ENCODE data around the gene NUTM1. TPM values are rescaled to one million over a fixed set of nuclear protein-coding genes. Genes with fewer than 3 reads are reported as not detected.

The NUTM1 gene, protein sequence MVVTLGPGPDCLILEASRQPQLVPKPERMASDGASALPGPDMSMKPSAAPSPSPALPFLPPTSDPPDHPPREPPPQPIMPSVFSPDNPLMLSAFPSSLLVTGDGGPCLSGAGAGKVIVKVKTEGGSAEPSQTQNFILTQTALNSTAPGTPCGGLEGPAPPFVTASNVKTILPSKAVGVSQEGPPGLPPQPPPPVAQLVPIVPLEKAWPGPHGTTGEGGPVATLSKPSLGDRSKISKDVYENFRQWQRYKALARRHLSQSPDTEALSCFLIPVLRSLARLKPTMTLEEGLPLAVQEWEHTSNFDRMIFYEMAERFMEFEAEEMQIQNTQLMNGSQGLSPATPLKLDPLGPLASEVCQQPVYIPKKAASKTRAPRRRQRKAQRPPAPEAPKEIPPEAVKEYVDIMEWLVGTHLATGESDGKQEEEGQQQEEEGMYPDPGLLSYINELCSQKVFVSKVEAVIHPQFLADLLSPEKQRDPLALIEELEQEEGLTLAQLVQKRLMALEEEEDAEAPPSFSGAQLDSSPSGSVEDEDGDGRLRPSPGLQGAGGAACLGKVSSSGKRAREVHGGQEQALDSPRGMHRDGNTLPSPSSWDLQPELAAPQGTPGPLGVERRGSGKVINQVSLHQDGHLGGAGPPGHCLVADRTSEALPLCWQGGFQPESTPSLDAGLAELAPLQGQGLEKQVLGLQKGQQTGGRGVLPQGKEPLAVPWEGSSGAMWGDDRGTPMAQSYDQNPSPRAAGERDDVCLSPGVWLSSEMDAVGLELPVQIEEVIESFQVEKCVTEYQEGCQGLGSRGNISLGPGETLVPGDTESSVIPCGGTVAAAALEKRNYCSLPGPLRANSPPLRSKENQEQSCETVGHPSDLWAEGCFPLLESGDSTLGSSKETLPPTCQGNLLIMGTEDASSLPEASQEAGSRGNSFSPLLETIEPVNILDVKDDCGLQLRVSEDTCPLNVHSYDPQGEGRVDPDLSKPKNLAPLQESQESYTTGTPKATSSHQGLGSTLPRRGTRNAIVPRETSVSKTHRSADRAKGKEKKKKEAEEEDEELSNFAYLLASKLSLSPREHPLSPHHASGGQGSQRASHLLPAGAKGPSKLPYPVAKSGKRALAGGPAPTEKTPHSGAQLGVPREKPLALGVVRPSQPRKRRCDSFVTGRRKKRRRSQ
- not detected for total RNA-seq
- polyA plus RNA-seq: under 1 TPM in 1 of 3 donors, not detected in 2; 0.01 TPM
- long read RNA-seq, donor 1: 0 reads
- long read RNA-seq, donor 2: 0 reads

DNA sequence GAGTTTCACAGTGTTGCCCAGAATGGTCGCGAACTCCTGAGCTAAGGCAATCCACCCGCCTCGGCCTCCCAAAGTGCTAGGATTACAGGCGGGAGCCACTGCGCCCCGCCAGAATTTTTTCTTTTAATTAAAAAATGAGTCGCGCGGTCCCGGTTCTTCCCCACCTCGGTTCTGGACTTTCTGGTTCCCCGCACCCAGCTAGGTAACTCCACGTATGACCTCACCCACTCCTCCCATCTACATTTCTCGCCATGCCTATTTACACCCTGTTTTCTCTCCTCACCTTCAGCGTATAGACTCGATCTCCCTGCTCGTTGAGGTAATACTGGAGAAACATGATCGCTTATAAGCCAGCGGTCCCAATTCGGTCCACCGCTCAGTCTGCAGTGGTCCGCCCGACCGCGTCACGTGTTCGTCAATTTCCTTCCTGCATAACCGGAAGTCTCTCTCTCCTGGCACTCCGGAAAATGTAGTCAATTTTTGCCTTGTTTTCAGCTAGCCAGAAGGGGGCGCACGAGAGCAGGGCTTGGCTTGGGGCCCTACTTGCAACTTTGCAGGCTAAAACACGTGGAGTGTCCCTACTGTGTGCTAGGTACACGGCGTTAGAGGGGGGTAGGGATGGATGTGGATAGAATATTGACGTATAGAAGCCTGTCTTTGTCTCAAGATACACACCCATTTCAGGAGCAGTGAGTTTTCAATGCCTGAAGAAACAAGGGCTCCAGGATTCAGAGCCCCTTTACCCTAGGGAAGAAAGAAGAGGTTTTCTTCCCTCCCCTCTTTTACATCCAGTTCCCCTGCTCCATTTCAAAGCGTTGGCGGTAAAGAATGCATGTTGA is at the start of gene NUTM1, which contains the start of gene NOP10:
Gene NUTM1, plus strand, starts transcription at position 579 of the 839 bp plus-strand sequence. CDS start 382 bp downstream, outside the sequence.
Gene NOP10, minus strand, starts transcription at position 400 of the 839 bp plus-strand sequence. Its CDS starts 63 bp downstream, at position 337.
- Histone ChIP-seq H3K27me3 (ENCODE audit: insufficient read depth in 3 of 3, low read length in 2 of 3) (no peaks in the 10 kb centered on the region), H3K4me3 (peak within 1 kb of the TSS; percentile 84), H3K27ac (peak within 1 kb of the TSS; percentile 77), H3K9me3 (no peaks in the 10 kb centered on the region), H3K4me1 (peaks cover 10% of the 10 kb centered on the region), H3K36me3 (ENCODE audit: insufficient read depth in 1 of 2, low read depth in 1 of 2) (peaks cover 0 to 26% of the 10 kb centered on the region in 2 donors)
- DNase-seq (peak; percentile 90 to 95), ATAC-seq (peak; percentile 94 to 97 (median 96))
- 1% methylated on average over 38 of the region's 38 CpGs for WGBS, 3 donors
- intact Hi-C loops (cut with DNase I): loop anchor here in 1 of 2 donors (1.0 to 5.0 kb wide), 3 partner anchors 24 to 241 kb away; partner anchors contain the start of genes EMC4, EMC7, LPCAT4 and PGBD4
- TF ChIP-seq, protein P1, sequence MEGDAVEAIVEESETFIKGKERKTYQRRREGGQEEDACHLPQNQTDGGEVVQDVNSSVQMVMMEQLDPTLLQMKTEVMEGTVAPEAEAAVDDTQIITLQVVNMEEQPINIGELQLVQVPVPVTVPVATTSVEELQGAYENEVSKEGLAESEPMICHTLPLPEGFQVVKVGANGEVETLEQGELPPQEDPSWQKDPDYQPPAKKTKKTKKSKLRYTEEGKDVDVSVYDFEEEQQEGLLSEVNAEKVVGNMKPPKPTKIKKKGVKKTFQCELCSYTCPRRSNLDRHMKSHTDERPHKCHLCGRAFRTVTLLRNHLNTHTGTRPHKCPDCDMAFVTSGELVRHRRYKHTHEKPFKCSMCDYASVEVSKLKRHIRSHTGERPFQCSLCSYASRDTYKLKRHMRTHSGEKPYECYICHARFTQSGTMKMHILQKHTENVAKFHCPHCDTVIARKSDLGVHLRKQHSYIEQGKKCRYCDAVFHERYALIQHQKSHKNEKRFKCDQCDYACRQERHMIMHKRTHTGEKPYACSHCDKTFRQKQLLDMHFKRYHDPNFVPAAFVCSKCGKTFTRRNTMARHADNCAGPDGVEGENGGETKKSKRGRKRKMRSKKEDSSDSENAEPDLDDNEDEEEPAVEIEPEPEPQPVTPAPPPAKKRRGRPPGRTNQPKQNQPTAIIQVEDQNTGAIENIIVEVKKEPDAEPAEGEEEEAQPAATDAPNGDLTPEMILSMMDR (IDR thresholded peaks at IDR 0.05): peak; percentile 93

DNA sequence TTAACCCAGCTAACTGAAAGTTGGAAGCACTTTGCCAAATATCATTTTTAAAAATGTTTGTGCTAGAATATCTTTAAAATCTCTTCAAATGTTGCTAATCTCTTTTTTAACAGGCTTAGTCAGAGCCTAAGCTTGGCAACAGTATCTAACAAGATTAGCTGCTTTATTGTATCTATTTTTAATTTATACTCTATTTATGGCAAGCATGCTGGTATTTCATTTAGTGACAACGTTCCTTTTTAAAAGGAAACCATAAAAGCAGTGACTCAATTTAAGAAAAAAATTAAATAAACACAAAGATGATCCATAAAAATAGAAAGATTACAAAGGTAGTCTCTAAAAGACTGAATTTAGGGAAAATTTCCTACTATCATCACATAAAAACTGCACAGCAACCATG is 46.1 kb upstream of the NUTM1 start:
- DNase-seq: no peak
- Histone ChIP-seq H3K27ac (peak overlapping the region; percentile 44), H3K4me1 (peaks cover 17% of the 10 kb centered on the region), H3K36me3 (ENCODE audit: insufficient read depth in 1 of 2, low read depth in 1 of 2) (no peaks in the 10 kb centered on the region), H3K27me3 (ENCODE audit: insufficient read depth in 3 of 3, low read length in 2 of 3) (no peaks in the 10 kb centered on the region), H3K9me3 (no peaks in the 10 kb centered on the region), H3K4me3 (no peak overlapping the region)
- peak in 2 of 4 donors; percentile 34 to 48 for ATAC-seq
- TF ChIP-seq, protein P1 (IDR thresholded peaks at IDR 0.05): no peak
- intact Hi-C loops (cut with DNase I): no loop called here
- 0 to 6% (median 4%) methylated on average over 1 of the region's 1 CpG for WGBS, 3 donors

DNA sequence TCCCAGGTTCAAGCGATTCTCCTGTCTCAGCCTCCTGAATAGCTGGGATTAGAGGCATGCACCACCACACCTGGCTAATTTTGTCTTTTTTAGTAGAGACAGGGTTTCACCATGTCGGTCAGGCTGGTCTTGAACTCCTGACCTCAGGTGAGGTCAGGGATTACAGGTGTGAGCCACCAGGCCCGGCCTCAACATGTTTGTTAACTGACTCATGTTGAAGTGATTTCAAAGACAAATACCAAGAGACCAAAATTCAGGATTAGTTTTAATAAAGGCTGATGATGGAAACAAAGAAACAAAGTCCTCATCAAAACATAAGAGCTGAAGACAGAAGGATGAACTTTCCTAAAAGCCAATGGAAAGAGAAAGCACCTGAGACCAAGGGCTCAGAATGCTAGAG is 42.1 kb upstream of the NUTM1 start:
- 71 to 96% (median 92%) methylated on average over 3 of the region's 3 CpGs for WGBS, 3 donors
- TF ChIP-seq, protein P1 (IDR thresholded peaks at IDR 0.05): no peak
- ATAC-seq (no peak), DNase-seq (no peak)
- no peak overlapping the region for H3K4me3 ChIP-seq
- H3K9me3 ChIP-seq: no peaks in the 10 kb centered on the region
- intact Hi-C loops (cut with DNase I): no loop called here
- H3K36me3 ChIP-seq (ENCODE audit: insufficient read depth in 1 of 2, low read depth in 1 of 2): no peaks in the 10 kb centered on the region
- H3K27me3 ChIP-seq (ENCODE audit: insufficient read depth in 3 of 3, low read length in 2 of 3): no peaks in the 10 kb centered on the region
- peaks cover 17% of the 10 kb centered on the region for H3K4me1 ChIP-seq
- H3K27ac ChIP-seq: no peak overlapping the region

DNA sequence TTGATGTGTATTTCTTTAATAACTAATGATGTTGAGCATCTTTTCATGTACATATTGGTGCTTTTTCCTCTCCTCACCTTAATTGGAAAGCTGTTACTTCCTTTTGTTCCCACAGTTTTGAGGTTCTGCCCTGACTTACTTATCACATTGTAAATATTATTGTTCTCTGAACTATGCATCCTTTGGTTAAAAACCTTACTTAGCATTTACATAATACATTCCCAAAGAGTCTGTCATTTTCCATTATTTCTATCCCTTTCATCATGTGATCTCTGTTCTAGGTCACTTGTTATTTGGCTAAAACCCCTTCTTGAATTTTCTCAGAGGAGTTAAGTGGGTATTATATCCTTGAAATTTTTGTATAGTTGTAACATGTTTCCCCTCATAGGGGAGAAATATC is 38.5 kb upstream of the NUTM1 start:
- H3K27me3 ChIP-seq (ENCODE audit: insufficient read depth in 3 of 3, low read length in 2 of 3): no peaks in the 10 kb centered on the region

More for the DNA sequence above, 38.5 kb upstream of the NUTM1 start:
- no peak for DNase-seq
- no peak for ATAC-seq
- H3K27ac ChIP-seq: no peak overlapping the region
- no peaks in the 10 kb centered on the region for H3K9me3 ChIP-seq
- no peaks in the 10 kb centered on the region for H3K4me1 ChIP-seq
- no peaks in the 10 kb centered on the region for H3K36me3 ChIP-seq (ENCODE audit: insufficient read depth in 1 of 2, low read depth in 1 of 2)
- intact Hi-C loops (cut with DNase I): no loop called here
- H3K4me3 ChIP-seq: no peak overlapping the region
- TF ChIP-seq, protein P1 (IDR thresholded peaks at IDR 0.05): no peak

Data from psoas muscle (tissue), 8 donors.